GM21447 (cell line): ENCODE measurements around the gene MAP3K13.
A peak's percentile ranks its signal among the peaks of the same experiment; 100 is the strongest.
"Not testable (repeated sequence)": the region's sequence is repeated elsewhere in the genome, so short reads cannot be mapped to it uniquely, and the experiment has no call there.

Source experiments
- ATAC-seq: cut with Tn5 transposase; IDR thresholded peaks from one replicate; pipeline ENCODE4 v1.9.1; 2021; ENCODE audit not compliant: unreplicated experiment

The MAP3K13 gene

GRCh38 chr3:185387646-185388045 is 24.7 kb downstream of the MAP3K13 start:
- no peak for ATAC-seq

GRCh38 chr3:185393055-185393454 is 30.1 kb downstream of the MAP3K13 start:
- ATAC-seq: no peak

- no peak for ATAC-seq
Observed at GRCh38 chr3:185397676-185398075, 34.7 kb downstream of the MAP3K13 start.

GRCh38 chr3:185399737-185400667 is 37.1 kb downstream of the MAP3K13 start:
- no peak for ATAC-seq

GRCh38 chr3:185400866-185401265 is 37.9 kb downstream of the MAP3K13 start:
- no peak for ATAC-seq

GRCh38 chr3:185401319-185401955 is 38.5 kb downstream of the MAP3K13 start:
- no peak for ATAC-seq

GRCh38 chr3:185402561-185402960 is 39.6 kb downstream of the MAP3K13 start:
- no peak for ATAC-seq

GRCh38 chr3:185403002-185403401 is 40.1 kb downstream of the MAP3K13 start:
- no peak for ATAC-seq

GRCh38 chr3:185405243-185405642 is 42.3 kb downstream of the MAP3K13 start:
- no peak for ATAC-seq

- no peak for ATAC-seq
Observed at GRCh38 chr3:185405664-185406063, 42.7 kb downstream of the MAP3K13 start.

GRCh38 chr3:185406121-185406620 is 43.2 kb downstream of the MAP3K13 start:
- no peak for ATAC-seq

GRCh38 chr3:185409957-185410356 is 47.0 kb downstream of the MAP3K13 start:
- ATAC-seq: no peak

- no peak for ATAC-seq
Observed at GRCh38 chr3:185411133-185411532, 48.2 kb downstream of the MAP3K13 start.

- no peak for ATAC-seq
Observed at GRCh38 chr3:185416513-185416912, 53.6 kb downstream of the MAP3K13 start.

GRCh38 chr3:185418561-185418977 is 55.6 kb downstream of the MAP3K13 start:
- not testable (repeated sequence) for ATAC-seq

- no peak for ATAC-seq
Observed at GRCh38 chr3:185420762-185421161, 57.8 kb downstream of the MAP3K13 start.

GRCh38 chr3:185421577-185422232 is 58.8 kb downstream of the MAP3K13 start:
- peak; percentile 84 for ATAC-seq

GRCh38 chr3:185422677-185423076 is 59.7 kb downstream of the MAP3K13 start:
- no peak for ATAC-seq

- ATAC-seq: peak; percentile 48
Observed at GRCh38 chr3:185423178-185423577, 60.2 kb downstream of the MAP3K13 start.

GRCh38 chr3:185424435-185424834 is 61.5 kb downstream of the MAP3K13 start:
- ATAC-seq: no peak

- no peak for ATAC-seq
Observed at GRCh38 chr3:185430375-185430774, 67.4 kb downstream of the MAP3K13 start.
